ENCODE measurements around the gene U2AF2. TPM values are rescaled to one million over a fixed set of nuclear protein-coding genes. Genes with fewer than 3 reads are reported as not detected.

Gene U2AF2
- total and polyA plus RNA-seq, 2 of the 4 experiments (the other 2 are of a cell fraction), result 120 to 260 TPM

GRCh38 chr19:55693336-55693974 lies 38.6 kb downstream of the U2AF2 start:
- Histone ChIP-seq H3K27me3 (ENCODE audit: control insufficient read depth, insufficient read depth, low read length) (no peaks in the 10 kb centered on the region), H3K9me1 (ENCODE audit: insufficient read depth, low read length) (no peaks in the 10 kb centered on the region), H3K14ac (replicated peaks; ENCODE audit: low read depth, low read length) (no peak overlapping the region), H2AK5ac (ENCODE audit: low read depth, low read length) (no peak overlapping the region), H3K27ac (ENCODE audit: insufficient read depth, low read length) (no peak overlapping the region), H2AK9ac (replicated peaks; ENCODE audit: low read depth, low read length, poor library complexity) (no peak overlapping the region), H3K56ac (ENCODE audit: extremely low read depth, insufficient read depth, low read length) (no peak overlapping the region), H3K4me3 (ENCODE audit: insufficient read depth, low read depth, low read length) (no peak overlapping the region), H2BK15ac (ENCODE audit: low read depth, low read length) (no peak overlapping the region), H3K18ac (ENCODE audit: low read depth, low read length) (no peak overlapping the region), H4K20me1 (ENCODE audit: insufficient read depth, low read length) (peaks cover under 1% of the 10 kb centered on the region; the same call in 1 of the 2 replicates), H3K79me1 (ENCODE audit: low read depth in 1 of 2, low read length in 2 of 2) (peaks cover under 1 to 4% of the 10 kb centered on the region in 2 experiments; a peak in 2 of 4 replicates), H3K36me3 (ENCODE audit: control insufficient read depth, insufficient read depth, low read length) (peaks cover 62% of the 10 kb centered on the region), H4K91ac (ENCODE audit: insufficient read depth, low read depth, low read length) (no peak overlapping the region), H2BK5ac (ENCODE audit: low read depth, low read length, poor library complexity, severe bottlenecking) (no peak overlapping the region), H3K4me2 (ENCODE audit: low read depth, low read length) (no peak overlapping the region), H2BK120ac (ENCODE audit: low read depth, low read length) (no peak overlapping the region), H2BK20ac (ENCODE audit: low read depth, low read length) (no peak overlapping the region), H3K9me3 (ENCODE audit: control insufficient read depth, insufficient read depth, low read length) (no peaks in the 10 kb centered on the region), H4K5ac (ENCODE audit: low read depth, low read length) (no peak overlapping the region), H3K4me1 (ENCODE audit: control insufficient read depth, insufficient read depth, low read length) (no peaks in the 10 kb centered on the region), H3K23ac (ENCODE audit: low read depth, low read length) (no peak overlapping the region), H4K8ac (ENCODE audit: low read depth in 2 of 2, low read length in 2 of 2) (no peak overlapping the region), H3K9ac (ENCODE audit: low read depth, low read length) (no peak overlapping the region), H3K4ac (ENCODE audit: low read depth, low read length) (no peak overlapping the region), H2AFZ (replicated peaks; ENCODE audit: low read length, poor library complexity) (no peak overlapping the region)
- POLR2A ChIA-PET (ENCODE audit: unreplicated experiment), result no interaction called here
- TF ChIP-seq NFE2L2 (IDR thresholded peaks at IDR 0.05; ENCODE audit: low read depth, low read length) (no peak), POLR2A (IDR thresholded peaks at IDR 0.05; ENCODE audit: low read depth, low read length) (no peak), SMC3 (IDR thresholded peaks at IDR 0.05; ENCODE audit: low read depth, low read length) (no peak), RCOR1 (IDR thresholded peaks at IDR 0.05; ENCODE audit: insufficient replicate concordance, low read length) (no peak), CEBPB (IDR thresholded peaks at IDR 0.05; ENCODE audit: low read depth, low read length) (no peak), BHLHE40 (IDR thresholded peaks at IDR 0.05; ENCODE audit: low read depth, low read length) (no peak), MXI1 (IDR thresholded peaks at IDR 0.05; ENCODE audit: borderline replicate concordance, low read depth, low read length) (no peak), MAZ (IDR thresholded peaks at IDR 0.05; ENCODE audit: borderline replicate concordance, low read depth, low read length) (no peak)
- ATAC-seq (ENCODE audit: low read depth) (no peak), DNase-seq (no peak)
- CTCF ChIA-PET, result no interaction called here
- dilution Hi-C loops (cut with HindIII; ENCODE audit: low sequenced_read_pairs, unreplicated experiment) (no loop called here), intact Hi-C loops (cut with micrococcal nuclease) (no loop called here), in situ Hi-C loops (cut with MboI; ENCODE audit: low sequenced_read_pairs) (loop anchor here (25.0 kb wide), 1 partner anchor 444 kb away; the partner anchor contains the start of gene ZNF444)
- WGBS, 2 experiments (ENCODE audit: extremely low coverage in 2 of 2, insufficient read length in 1 of 2), result 90% methylated on average over 7 of the region's 20 CpGs; no CpG with 5 or more reads in 1 of the 2 experiments
- BruUV-seq (replicated peaks), result no TSS peak
